GM12891 (cell line): ENCODE measurements around the gene CCRL2.
"Not testable (repeated sequence)": the region's sequence is repeated elsewhere in the genome, so short reads cannot be mapped to it uniquely, and the experiment has no call there.

Experiments used
- PAX5 ChIP-seq: IDR thresholded peaks from 2 replicates; pipeline ENCODE4 v1.6.1; 2011; ENCODE audit warnings: low read length, moderate library complexity, mild to moderate bottlenecking; ENCODE audit not compliant: insufficient read depth, severe bottlenecking
- POLR2A ChIP-seq: IDR thresholded peaks from 2 replicates; pipeline ENCODE4 v1.6.1; 2011; ENCODE audit warnings: low read depth, low read length, control low read depth
- POLR2AphosphoS5 ChIP-seq: IDR thresholded peaks from 2 replicates; pipeline ENCODE4 v1.6.1; 2011; ENCODE audit warnings: low read depth, low read length, control low read depth
- POU2F2 ChIP-seq: IDR thresholded peaks from 2 replicates; pipeline ENCODE4 v1.6.1; 2011; ENCODE audit warnings: low read depth, mild to moderate bottlenecking, control low read depth, low read length, moderate library complexity
- SPI1 ChIP-seq: IDR thresholded peaks from 2 replicates; pipeline ENCODE4 v1.6.1; 2011; ENCODE audit warnings: low read depth, low read length, control low read depth
- TAF1 ChIP-seq: IDR thresholded peaks from 2 replicates; pipeline ENCODE4 v1.6.1; 2011; ENCODE audit warnings: low read depth, low read length, control low read depth

GRCh38 chr3:46426476-46426875, 19.4 kb downstream of the CCRL2 start:
- not testable (repeated sequence) for TF ChIP-seq POLR2AphosphoS5, POLR2A, TAF1, SPI1, PAX5, POU2F2
